Cardiac septum (tissue), 1 donor: ENCODE results near the gene ANK3. TPM values are rescaled to one million over a fixed set of nuclear protein-coding genes. Genes with fewer than 3 reads are reported as not detected.

Experiments
- DNase-seq: peaks from one replicate; pipeline ENCODE4 v3.0.0-alpha.2; 2020; ENCODE audit warnings: low spot score
- intact Hi-C: fragments of 100-400 bp; cut with DNase I; formaldehyde crosslinking; loops from one replicate; pipeline ENCODE4 v1.14.0; 2022
- total RNA-seq: library from RNA; stranded (reverse); fragmentation: NEBNext Ultra II Directional; extraction: Animal tissue kit (Norgen Biotek cat#: 25700); gene quantifications from one replicate; pipeline ENCODE4 v1.2.1, GENCODE V29; 2021
- donor health status: DM: no; HTN: no; CAD: no.

Gene ANK3
- total RNA-seq, 1 donor from 2014 or later, result 173 TPM

- intact Hi-C loops, result no loop called here
- no peak for DNase-seq
These were observed 27.3 kb upstream of the ANK3 start for GRCh38 chr10:60417024-60417423.

GRCh38 chr10:60414877-60415585 lies 25.4 kb upstream of the ANK3 start:
- intact Hi-C loops, result no loop called here
- DNase-seq, result no peak

- intact Hi-C loops, result no loop called here
- no peak for DNase-seq
These were observed 24.4 kb upstream of the ANK3 start for GRCh38 chr10:60414111-60414510.

- intact Hi-C loops, result no loop called here
- DNase-seq, result no peak
These were observed 23.8 kb upstream of the ANK3 start for GRCh38 chr10:60413306-60414012.

GRCh38 chr10:60410970-60411369 lies 21.3 kb upstream of the ANK3 start:
- intact Hi-C loops, result no loop called here
- DNase-seq, result no peak

GRCh38 chr10:60409202-60409601 lies 19.5 kb upstream of the ANK3 start:
- intact Hi-C loops, result no loop called here
- DNase-seq, result no peak

- no peak for DNase-seq
- intact Hi-C loops, result no loop called here
These were observed 16.5 kb upstream of the ANK3 start for GRCh38 chr10:60406182-60406581.

- no peak for DNase-seq
- intact Hi-C loops, result no loop called here
These were observed 15.5 kb upstream of the ANK3 start for GRCh38 chr10:60405172-60405571.

- no peak for DNase-seq
These were observed 13.6 kb upstream of the ANK3 start for GRCh38 chr10:60403168-60403873.

GRCh38 chr10:60400366-60400765 lies 10.7 kb upstream of the ANK3 start:
- intact Hi-C loops, result no loop called here
- DNase-seq, result no peak

More at GRCh38 chr10:60403168-60403873, 13.6 kb upstream of the ANK3 start:
- intact Hi-C loops, result no loop called here

- no peak for DNase-seq
- intact Hi-C loops, result no loop called here
These were observed 9.7 kb upstream of the ANK3 start for GRCh38 chr10:60399328-60399727.

- DNase-seq, result no peak
- intact Hi-C loops, result no loop called here
These were observed 8.1 kb upstream of the ANK3 start for GRCh38 chr10:60397792-60398191.

- DNase-seq, result no peak
- intact Hi-C loops, result no loop called here
These were observed 7.1 kb upstream of the ANK3 start for GRCh38 chr10:60396766-60397165.

- intact Hi-C loops, result no loop called here
- no peak for DNase-seq
These were observed 6.0 kb upstream of the ANK3 start for GRCh38 chr10:60395711-60396110.

GRCh38 chr10:60394446-60394845 lies 4.8 kb upstream of the ANK3 start:
- no peak for DNase-seq
- intact Hi-C loops, result no loop called here

GRCh38 chr10:60390224-60390626 lies 550 bp upstream of the ANK3 start:
- DNase-seq, result no peak
- intact Hi-C loops, result no loop called here

GRCh38 chr10:60388709-60389301 lies 870 bp downstream of the ANK3 start:
- intact Hi-C loops, result no loop called here
- no peak for DNase-seq

- DNase-seq, result no peak
- intact Hi-C loops, result no loop called here
These were observed 1.5 kb downstream of the ANK3 start for GRCh38 chr10:60388116-60388625.

GRCh38 chr10:60387531-60387930 lies 2.1 kb downstream of the ANK3 start:
- no peak for DNase-seq
- intact Hi-C loops, result no loop called here

- no peak for DNase-seq
- intact Hi-C loops, result no loop called here
These were observed 4.3 kb downstream of the ANK3 start for GRCh38 chr10:60385399-60385738.
